Prostate gland (tissue), 2 donors: ENCODE results near the gene SFXN3.

ENCODE experiments used
- CTCF ChIP-seq, 4 experiments: fragments of 200-600 bp in 2 of 4; fragments of 450-650 bp in 2 of 4; sonication (generic) in 2 of 4; IDR thresholded peaks; 1 replicate in 3 of 4; 2 replicates in 1 of 4; pipeline ENCODE4 v1.5.1; 2016 to 2019; ENCODE audit warnings: antibody characterized with exemption in 4 of 4, mild to moderate bottlenecking in 2 of 4, moderate library complexity in 2 of 4
- POLR2A ChIP-seq: fragments of 450-650 bp; IDR thresholded peaks from one replicate; pipeline ENCODE4 v1.6.1; 2016; ENCODE audit warnings: antibody characterized with exemption, mild to moderate bottlenecking
- POLR2AphosphoS5 ChIP-seq: sonication (generic); formaldehyde crosslinking; IDR thresholded peaks from one replicate; pipeline ENCODE4 v1.6.1; 2017; ENCODE audit warnings: antibody characterized with exemption

- TF ChIP-seq CTCF (IDR thresholded peaks at IDR 0.05) (peak in 2 of 4 experiments; percentile 48 to 59), POLR2A (peak; percentile 14), POLR2AphosphoS5 (peak; percentile 36)
Observed at GRCh38 chr10:101066146-101066895, 35.3 kb downstream of the SFXN3 start.
